HG02943 (cell line): Measurements from ENCODE around the gene TFDP2.
"Not testable (repeated sequence)": the region's sequence is repeated elsewhere in the genome, so short reads cannot be mapped to it uniquely, and the experiment has no call there.

Source experiments
- ATAC-seq: cut with Tn5 transposase; IDR thresholded peaks from one replicate; pipeline ENCODE4 v1.9.1; 2021; ENCODE audit warnings: mild to moderate bottlenecking, low read depth, moderate library complexity; ENCODE audit not compliant: unreplicated experiment

The TFDP2 gene

GRCh38 chr3:141934354-141934753 lies 215.0 kb downstream of the TFDP2 start:
- no peak for ATAC-seq

- ATAC-seq, result no peak
Measured at GRCh38 chr3:141933421-141934300, 215.7 kb downstream of the TFDP2 start.

GRCh38 chr3:141930801-141931200 lies 218.5 kb downstream of the TFDP2 start:
- no peak for ATAC-seq

GRCh38 chr3:141929341-141929995 lies 219.9 kb downstream of the TFDP2 start:
- no peak for ATAC-seq

- no peak for ATAC-seq
Measured at GRCh38 chr3:141928631-141929270, 220.6 kb downstream of the TFDP2 start.

- ATAC-seq, result no peak
Measured at GRCh38 chr3:141926929-141927328, 222.4 kb downstream of the TFDP2 start.

- ATAC-seq, result not testable (repeated sequence)
Measured at GRCh38 chr3:141925677-141926076, 223.7 kb downstream of the TFDP2 start.

- no peak for ATAC-seq
Measured at GRCh38 chr3:141921316-141921715, 228.0 kb downstream of the TFDP2 start.

- no peak for ATAC-seq
Measured at GRCh38 chr3:141920701-141921100, 228.6 kb downstream of the TFDP2 start.

GRCh38 chr3:141915766-141916165 lies 233.6 kb downstream of the TFDP2 start:
- ATAC-seq, result no peak

- ATAC-seq, result no peak
Measured at GRCh38 chr3:141915016-141915415, 234.3 kb downstream of the TFDP2 start.

GRCh38 chr3:141914311-141914710 lies 235.0 kb downstream of the TFDP2 start:
- no peak for ATAC-seq

GRCh38 chr3:141913150-141913811 lies 236.1 kb downstream of the TFDP2 start:
- no peak for ATAC-seq

GRCh38 chr3:141909986-141910385 lies 239.4 kb downstream of the TFDP2 start:
- ATAC-seq, result not testable (repeated sequence)

- no peak for ATAC-seq
Measured at GRCh38 chr3:141909408-141909807, 239.9 kb downstream of the TFDP2 start.

- no peak for ATAC-seq
Measured at GRCh38 chr3:141905129-141905528, 244.2 kb downstream of the TFDP2 start.

GRCh38 chr3:141904203-141904602 lies 245.1 kb downstream of the TFDP2 start:
- no peak for ATAC-seq

GRCh38 chr3:141901914-141902313 lies 247.4 kb downstream of the TFDP2 start:
- ATAC-seq, result no peak

- ATAC-seq, result no peak
Measured at GRCh38 chr3:141900343-141900742, 249.0 kb downstream of the TFDP2 start.

- no peak for ATAC-seq
Measured at GRCh38 chr3:141898908-141899307, 250.4 kb downstream of the TFDP2 start.

GRCh38 chr3:141895731-141896130 lies 253.6 kb downstream of the TFDP2 start:
- ATAC-seq, result no peak
